Cerebellar nuclear complex (tissue), 1 donor: Measurements from ENCODE around the gene LYL1.

Experiments
- DNase-seq, 2 experiments: peaks; one replicate each; lab custom pipeline; 2025; lab: John Stamatoyannopoulos, UW

LYL1 gene

DNA sequence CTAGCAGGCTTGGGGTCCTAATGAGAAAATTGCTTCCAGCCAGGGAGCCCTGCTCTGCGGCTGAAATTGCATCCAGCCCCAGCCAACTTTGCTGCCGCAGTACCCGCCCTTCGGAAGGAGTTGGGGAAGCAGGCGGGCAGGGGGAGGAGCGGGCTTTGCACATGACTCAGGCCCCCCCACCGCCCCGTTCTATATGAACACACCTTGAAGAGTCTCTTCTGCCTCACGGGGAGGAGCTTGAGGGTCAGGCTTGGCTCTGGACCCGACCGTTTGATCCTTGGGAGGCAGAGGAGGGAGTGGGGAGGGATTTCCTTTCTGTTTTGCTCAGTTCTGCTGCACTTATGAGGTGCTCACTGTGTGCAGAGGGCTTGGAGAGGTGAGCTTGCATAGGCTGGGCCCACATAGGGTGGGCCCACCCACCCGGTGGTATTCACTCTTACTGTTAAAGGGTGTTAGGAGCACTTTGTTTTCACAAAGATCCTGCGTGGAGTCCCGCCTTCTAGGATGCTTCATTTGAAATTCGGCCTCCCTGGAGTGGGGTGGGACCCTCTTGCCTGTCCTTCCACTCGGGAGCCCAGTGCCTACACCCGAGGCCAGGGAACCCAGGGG, 46.5 kb downstream of the LYL1 start:
- DNase-seq: no peak

DNA sequence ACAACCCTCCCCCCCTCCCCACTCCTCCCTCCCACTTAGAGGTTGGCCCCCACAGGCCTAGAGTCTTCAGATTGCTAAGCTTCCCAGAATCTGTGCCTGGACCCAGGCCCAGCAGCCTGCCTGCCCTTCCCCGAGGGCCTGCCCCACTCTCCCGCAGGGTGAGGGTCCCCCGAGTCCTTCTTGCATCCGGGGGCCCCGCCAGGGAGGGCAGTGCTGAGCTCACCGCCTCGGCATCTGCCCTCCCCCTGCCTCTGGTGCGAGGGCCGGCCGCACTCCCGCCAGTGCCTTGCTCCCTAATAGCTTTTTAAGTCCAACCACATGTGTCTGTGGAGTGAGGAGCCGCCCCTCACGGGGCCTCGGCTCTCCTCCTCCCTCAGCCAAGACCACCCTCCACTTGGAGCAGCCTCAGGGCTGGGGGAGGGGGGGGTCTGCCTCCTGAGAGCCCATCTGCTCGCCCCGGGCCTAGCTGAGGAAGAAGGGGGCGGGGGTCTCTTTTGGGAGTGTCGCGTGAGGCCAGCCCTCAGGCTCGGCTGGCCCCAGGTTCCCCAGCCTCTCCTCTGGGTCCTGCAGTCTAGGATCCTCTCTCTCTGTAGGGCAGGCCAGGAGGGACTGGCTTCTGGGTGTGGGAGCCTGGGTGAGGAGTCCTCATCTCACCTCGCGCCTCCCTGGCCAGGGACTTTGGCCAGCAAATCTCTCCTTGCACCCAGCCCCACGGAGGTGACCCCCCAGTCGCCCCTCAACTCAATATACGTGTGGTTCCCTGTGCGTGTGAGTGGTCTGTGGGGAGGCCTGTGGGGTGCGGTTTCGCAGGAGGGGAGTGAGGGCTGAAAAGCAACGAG, 47.2 kb downstream of the LYL1 start:
- DNase-seq: no peak

DNA sequence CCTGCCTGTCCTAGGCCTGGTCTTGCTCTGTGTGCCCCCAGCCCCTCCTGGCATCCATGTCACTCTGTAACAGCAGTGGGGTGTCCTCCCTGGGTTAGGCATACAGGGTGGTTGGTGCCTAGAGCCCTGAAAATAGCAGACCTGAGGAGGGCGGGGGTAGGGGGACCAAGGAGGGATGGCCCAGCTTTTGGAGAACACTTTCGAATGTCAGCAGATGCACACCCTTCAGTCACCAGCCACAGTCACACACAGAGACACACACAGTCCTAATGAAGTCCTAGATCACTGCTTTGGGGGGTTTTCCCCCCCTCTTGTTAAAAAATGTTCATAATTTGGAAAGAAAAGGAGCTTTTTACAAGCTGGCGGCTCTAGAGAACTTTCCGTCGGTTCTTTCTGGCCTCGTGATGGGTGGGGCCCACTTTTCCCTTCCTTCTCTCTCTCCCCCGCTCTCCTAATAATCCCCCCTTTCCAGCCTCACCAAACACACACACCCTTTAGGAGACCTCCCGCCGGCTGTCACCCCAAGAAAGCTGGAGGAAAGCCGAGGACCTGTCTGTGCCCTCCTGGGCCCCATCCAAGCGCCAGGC, 47.9 kb downstream of the LYL1 start:
- no peak for DNase-seq

DNA sequence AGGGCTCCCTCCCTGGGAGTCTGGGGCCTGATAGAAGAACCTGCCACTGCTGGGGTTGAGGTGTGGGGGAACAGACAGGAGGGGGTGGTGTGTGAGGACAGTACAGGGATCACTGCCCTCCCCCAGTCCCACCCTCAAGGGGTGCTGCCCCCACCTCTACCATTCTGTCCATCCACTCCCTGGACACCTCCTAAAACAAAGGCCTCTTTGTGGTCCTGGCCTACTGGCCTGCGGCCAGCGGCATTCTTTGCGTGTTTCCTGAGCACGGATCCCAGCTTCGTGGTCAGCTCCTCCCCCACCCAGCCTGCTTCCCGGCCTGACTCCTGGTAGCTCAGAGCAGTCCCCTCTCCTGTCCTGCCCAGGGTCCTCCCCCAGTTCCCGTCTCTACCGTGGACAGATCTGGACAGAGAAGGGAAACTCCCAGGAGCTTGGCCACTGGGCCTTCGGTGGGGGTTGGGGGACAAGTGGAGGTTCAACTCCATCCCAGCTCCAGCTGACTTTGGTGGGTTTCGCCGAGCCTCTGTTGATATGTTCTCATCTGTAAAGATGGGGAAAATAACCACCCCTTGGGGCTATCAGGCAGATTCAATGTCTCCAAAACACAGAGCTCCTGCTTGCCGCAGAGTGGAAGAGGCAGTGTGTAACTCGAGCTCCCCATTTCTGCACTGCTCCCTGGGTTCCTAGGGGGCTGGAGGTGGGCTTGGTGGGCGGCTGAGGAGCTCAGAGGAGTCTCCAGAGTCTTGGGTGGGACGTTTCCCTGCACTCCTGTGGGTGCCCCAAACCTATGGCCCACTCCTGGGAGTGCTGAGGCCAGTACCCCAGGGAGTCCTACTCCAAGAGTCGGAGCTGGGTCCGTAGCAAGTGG, 48.7 kb downstream of the LYL1 start:
- no peak for DNase-seq

DNA sequence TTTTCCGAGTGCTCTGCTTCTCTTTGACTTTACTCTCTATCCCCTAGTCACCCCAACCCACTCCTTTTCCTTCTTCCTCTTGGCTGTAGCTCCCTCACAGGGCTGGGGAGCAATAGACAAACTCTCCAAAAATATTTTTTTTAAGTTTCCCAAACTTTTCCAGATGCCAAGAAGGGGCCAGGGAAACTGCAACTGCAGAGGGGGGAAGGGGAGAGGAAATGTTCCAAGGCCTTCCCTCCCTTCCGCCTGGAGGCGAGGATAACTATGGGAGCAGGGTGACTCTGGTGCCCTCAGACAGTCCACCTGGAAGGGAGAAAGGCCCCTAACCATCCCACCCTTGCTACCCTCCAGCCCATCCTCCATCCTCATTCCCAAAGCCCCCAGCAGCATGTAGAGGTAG, 49.4 kb downstream of the LYL1 start:
- DNase-seq: no peak

DNA sequence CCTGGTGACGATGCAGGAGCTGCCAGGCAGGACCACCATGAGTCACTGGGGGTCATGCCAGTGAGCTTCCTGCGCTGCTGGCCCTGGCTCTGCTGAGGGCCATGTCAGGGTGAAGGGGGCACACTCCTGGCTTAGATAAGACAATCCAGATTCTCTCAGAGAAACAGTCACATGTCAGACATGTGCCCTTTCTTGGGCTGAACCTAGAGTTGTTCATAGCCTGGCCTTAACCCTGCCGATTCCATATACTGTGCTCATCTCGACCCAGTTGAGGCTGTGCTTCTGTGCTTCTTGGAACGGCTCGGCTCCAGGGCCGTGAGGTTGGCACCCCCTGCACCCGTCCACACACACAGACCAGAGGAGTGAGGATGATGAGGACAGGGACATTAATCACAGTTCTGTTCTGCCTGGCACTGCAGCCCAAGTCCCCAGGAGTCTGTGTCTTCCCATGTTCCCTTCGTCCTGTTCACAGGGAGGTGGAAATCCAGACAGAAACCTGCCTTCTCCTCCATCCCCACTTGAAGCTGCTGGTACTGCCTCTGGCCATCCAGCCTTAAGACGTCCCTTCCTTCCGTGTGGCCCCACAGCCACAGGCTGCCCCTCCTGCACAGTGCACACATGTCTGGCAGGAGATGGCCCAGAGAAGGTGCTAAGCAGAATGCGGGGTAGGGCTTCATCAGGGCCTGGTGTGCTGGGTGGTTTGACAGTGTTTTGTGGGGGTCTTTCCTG, 50.0 kb downstream of the LYL1 start:
- DNase-seq: no peak

DNA sequence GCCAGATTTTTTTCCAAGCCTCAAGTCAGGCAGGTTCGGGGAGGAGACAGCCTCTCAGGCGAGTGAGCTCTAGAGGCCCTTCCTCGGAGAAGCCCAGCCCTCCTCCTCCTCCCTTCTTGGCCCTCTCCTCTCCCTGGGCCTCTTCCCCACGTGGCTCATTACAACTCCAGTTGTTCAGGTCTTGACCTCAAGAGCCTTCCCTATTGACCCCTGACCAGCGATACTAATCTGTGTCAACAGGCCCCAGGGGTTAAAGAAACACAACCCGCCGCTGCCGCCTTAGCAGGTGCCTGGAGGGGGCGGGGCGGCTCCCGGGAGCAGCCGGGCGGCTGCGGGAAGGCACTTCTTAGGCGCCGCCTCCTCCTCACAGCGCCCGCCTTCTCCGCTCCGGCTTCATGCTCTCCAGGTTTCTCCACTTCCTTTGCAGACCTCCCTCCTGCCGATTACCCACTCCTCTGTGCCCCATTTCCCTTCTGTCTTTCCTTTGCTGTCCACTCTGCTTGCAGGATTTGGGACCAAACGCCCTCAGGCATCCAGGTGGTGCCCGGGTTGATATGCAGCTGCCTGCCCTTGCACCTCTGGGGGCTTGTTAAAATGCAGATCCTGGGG, 51.0 kb downstream of the LYL1 start:
- no peak for DNase-seq

DNA sequence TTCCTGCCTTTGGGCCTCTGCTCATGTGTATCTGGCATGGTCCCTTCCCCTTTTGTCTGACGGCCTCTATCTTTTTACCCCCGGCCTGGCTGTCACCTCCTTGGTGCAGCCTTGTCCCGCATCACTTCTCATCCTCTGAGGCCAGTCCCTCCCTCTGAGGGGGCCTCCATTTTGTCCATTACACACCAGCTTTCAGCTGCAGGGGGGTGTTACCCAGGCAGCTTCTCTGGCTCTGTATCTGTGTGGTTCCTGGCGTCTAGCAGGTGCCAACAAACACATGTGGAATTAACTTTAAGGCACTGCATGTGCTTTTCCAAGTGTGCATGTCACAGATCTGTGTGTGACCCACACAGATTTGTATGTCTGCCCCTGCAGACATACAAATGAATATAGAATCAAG, 52.4 kb downstream of the LYL1 start:
- DNase-seq: no peak
